NB4 (cell line): Measurements from ENCODE around the gene CPED1.

ENCODE experiments used
- CTCF ChIP-seq: IDR thresholded peaks from one replicate; pipeline ENCODE4 v1.5.1; 2012; ENCODE audit warnings: low read depth, low read length
- MAX ChIP-seq: IDR thresholded peaks from 2 replicates; pipeline ENCODE4 v1.6.1; 2011; ENCODE audit warnings: low read depth, low read length
- MYC ChIP-seq: IDR thresholded peaks from 2 replicates; pipeline ENCODE4 v1.6.1; 2011; ENCODE audit warnings: low read depth, low read length
- POLR2A ChIP-seq: IDR thresholded peaks from 2 replicates; pipeline ENCODE4 v1.6.1; 2011; ENCODE audit warnings: mild to moderate bottlenecking; ENCODE audit not compliant: insufficient read length; ENCODE audit errors: extremely low read depth

GRCh38 chr7:120991161-120991560 lies 2.6 kb downstream of the CPED1 start:
- no peak for TF ChIP-seq CTCF
- TF ChIP-seq POLR2A, result no peak
- no peak for TF ChIP-seq MYC
- no peak for TF ChIP-seq MAX
